ENCODE results near the gene LYPD3.
"Not testable (repeated sequence)": the region's sequence is repeated elsewhere in the genome, so short reads cannot be mapped to it uniquely, and the experiment has no call there.

LYPD3 gene

DNA sequence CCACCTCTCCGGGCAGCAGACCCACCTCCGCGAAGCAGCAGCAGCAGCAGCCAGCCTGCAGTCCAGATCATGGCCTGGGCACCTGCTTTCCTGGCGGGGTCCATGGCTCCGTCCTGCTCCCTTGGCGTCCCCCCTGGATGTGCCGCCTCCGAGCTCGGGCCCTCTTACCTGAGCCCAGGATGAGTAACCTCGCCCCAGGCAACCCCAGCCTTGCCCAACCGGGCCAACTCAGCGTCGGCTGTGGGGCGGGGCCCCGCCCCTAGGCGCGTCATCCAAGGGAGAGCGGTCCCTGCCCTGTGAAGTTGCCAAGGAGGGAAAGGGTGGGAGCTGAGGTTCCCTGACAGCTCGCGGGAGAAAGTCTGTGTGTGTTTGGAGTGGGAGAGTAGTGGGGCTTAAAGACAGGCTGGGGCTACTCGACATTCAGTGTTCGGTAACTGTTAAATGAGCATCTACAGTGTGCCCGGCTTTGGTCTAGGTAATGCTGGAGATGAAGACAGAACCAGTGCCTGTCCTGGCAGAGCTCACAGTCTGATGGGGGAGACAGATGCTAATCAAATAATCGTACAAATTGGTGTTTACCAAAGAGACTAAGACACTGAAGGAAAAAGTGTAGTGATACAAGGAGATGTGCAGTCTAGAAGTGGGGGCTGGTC is at the start of gene LYPD3:
TSS of gene LYPD3 (minus strand) at position 141 of the 653 bp plus-strand sequence. CDS start at position 104, 37 bp downstream.
- Histone ChIP-seq H3K27ac (ENCODE audit: low read length) (peak within 1 kb of the TSS; percentile 87), H3K27me3 (ENCODE audit: control insufficient read depth in 1 of 2, insufficient read depth in 2 of 2, low read length in 2 of 2) (no peaks in the 10 kb centered on the region), H3K36me3 (ENCODE audit: control insufficient read depth in 2 of 2, insufficient read depth in 2 of 2, low read length in 2 of 2) (no peaks in the 10 kb centered on the region), H3K9ac (ENCODE audit: low read length in 2 of 2) (peak within 1 kb of the TSS in 1 of 2 donors; percentile 79), H3K4me1 (ENCODE audit: control insufficient read depth, insufficient read depth, low read length) (peaks cover 16% of the 10 kb centered on the region), H3K4me3 (ENCODE audit: low read length in 2 of 2) (peak within 1 kb of the TSS; percentile 92 to 94), H3K9me3 (ENCODE audit: control insufficient read depth in 2 of 2, low read length in 2 of 2) (no peaks in the 10 kb centered on the region)

DNA sequence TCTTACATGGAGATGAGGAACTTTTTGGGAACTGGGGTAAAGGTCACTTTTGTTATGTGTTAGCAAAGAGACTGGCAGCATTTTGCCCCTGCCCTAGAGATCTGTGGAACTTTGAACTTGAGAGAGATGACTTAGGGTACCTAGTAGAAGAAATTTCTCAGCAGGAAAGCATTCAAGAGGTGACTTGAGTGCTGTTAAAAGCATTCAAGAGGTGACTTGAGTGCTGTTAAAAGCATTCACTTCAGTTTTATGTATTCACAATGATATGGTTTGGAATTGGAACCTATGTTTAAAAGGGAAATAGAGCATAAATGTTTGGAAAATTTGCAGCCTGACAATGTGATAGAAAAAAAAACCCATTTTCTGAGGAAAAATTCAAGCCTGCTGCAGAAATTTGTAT is 47.0 kb upstream of the LYPD3 start:
- H3K9me3 ChIP-seq (ENCODE audit: control insufficient read depth in 2 of 2, low read length in 2 of 2); H3K27me3 ChIP-seq (ENCODE audit: control insufficient read depth in 1 of 2, insufficient read depth in 2 of 2, low read length in 2 of 2); H3K4me1 ChIP-seq (ENCODE audit: control insufficient read depth, insufficient read depth, low read length); H3K9ac ChIP-seq (ENCODE audit: low read length in 2 of 2); H3K27ac ChIP-seq (ENCODE audit: low read length); H3K4me3 ChIP-seq (ENCODE audit: low read length in 2 of 2): not testable (repeated sequence)
- H3K36me3 ChIP-seq (ENCODE audit: control insufficient read depth in 2 of 2, insufficient read depth in 2 of 2, low read length in 2 of 2) = peaks cover 11 to 15% of the 10 kb centered on the region in 2 donors

DNA sequence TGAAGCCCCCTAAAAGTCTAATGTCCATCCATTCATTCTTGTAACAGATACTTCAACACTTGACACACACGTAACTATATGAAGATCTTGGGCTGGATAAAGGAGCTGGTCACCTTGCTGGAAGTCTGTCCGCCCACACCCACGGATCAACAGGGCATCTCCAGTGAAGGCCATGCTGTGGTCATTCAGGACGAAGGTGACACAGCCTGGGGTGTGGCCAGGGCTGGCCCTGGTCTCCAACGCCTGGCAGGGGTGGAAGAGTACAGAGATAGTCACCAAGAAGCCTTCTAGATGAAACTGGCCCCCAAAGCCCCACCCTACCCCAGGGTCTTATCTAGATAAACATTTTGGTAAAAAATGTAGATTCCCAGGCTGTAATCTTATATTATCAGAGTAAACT is 45.9 kb upstream of the LYPD3 start:
- no peak overlapping the region for H3K4me3 ChIP-seq (ENCODE audit: low read length in 2 of 2)
- peaks cover 11 to 15% of the 10 kb centered on the region in 2 donors for H3K36me3 ChIP-seq (ENCODE audit: control insufficient read depth in 2 of 2, insufficient read depth in 2 of 2, low read length in 2 of 2)
- no peaks in the 10 kb centered on the region for H3K27me3 ChIP-seq (ENCODE audit: control insufficient read depth in 1 of 2, insufficient read depth in 2 of 2, low read length in 2 of 2)
- no peak overlapping the region for H3K27ac ChIP-seq (ENCODE audit: low read length)
- no peak overlapping the region for H3K9ac ChIP-seq (ENCODE audit: low read length in 2 of 2)
- no peaks in the 10 kb centered on the region for H3K9me3 ChIP-seq (ENCODE audit: control insufficient read depth in 2 of 2, low read length in 2 of 2)
- no peaks in the 10 kb centered on the region for H3K4me1 ChIP-seq (ENCODE audit: control insufficient read depth, insufficient read depth, low read length)

DNA sequence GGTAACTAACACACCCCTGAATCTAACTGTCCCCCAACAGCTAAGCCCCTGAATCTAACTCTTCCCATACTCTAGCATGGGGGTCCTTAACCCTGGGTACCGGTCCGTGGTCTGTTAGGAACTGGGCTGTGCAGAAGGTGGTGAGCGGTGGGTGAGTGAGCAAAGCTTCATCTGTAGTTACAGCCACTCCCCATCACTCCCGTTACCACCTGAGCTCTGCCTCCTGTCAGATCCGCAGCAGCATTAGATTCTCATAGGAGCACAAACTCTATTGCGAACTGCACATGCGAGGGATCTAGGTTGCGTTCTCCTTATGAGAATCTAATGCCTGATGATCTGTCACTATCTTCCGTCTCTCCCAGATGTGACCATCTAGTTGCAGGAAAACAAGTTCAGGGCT is 45.3 kb upstream of the LYPD3 start:
- no peak overlapping the region for H3K27ac ChIP-seq (ENCODE audit: low read length)
- peaks cover 11 to 15% of the 10 kb centered on the region in 2 donors for H3K36me3 ChIP-seq (ENCODE audit: control insufficient read depth in 2 of 2, insufficient read depth in 2 of 2, low read length in 2 of 2)
- no peaks in the 10 kb centered on the region for H3K27me3 ChIP-seq (ENCODE audit: control insufficient read depth in 1 of 2, insufficient read depth in 2 of 2, low read length in 2 of 2)
- H3K4me1 ChIP-seq (ENCODE audit: control insufficient read depth, insufficient read depth, low read length) = no peaks in the 10 kb centered on the region
- no peaks in the 10 kb centered on the region for H3K9me3 ChIP-seq (ENCODE audit: control insufficient read depth in 2 of 2, low read length in 2 of 2)
- H3K9ac ChIP-seq (ENCODE audit: low read length in 2 of 2) = no peak overlapping the region
- H3K4me3 ChIP-seq (ENCODE audit: low read length in 2 of 2) = no peak overlapping the region

DNA sequence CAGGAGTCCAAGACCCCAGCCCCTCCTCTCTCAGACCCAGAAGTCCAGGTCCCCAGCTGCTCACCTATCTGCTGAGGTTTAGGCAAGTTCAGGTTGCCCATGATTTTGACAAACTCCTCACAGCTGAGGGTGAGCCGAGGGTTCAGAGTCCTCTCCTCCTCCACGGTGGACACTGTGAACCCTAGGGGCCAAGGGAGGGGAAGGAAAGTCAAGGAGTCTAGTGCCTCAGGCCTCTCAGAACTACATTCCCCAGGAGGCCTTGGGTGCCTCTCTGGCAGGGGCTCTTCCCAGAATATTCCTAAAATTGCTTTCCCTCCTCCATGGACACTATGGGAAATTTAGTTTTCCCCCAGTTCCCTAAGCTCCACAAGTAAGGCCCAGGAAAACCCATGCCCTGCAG is 42.5 kb upstream of the LYPD3 start:
- no peaks in the 10 kb centered on the region for H3K9me3 ChIP-seq (ENCODE audit: control insufficient read depth in 2 of 2, low read length in 2 of 2)
- H3K4me1 ChIP-seq (ENCODE audit: control insufficient read depth, insufficient read depth, low read length) = peaks cover 14% of the 10 kb centered on the region
- H3K36me3 ChIP-seq (ENCODE audit: control insufficient read depth in 2 of 2, insufficient read depth in 2 of 2, low read length in 2 of 2) = peaks cover 11 to 15% of the 10 kb centered on the region in 2 donors
- no peak overlapping the region for H3K9ac ChIP-seq (ENCODE audit: low read length in 2 of 2)
- no peaks in the 10 kb centered on the region for H3K27me3 ChIP-seq (ENCODE audit: control insufficient read depth in 1 of 2, insufficient read depth in 2 of 2, low read length in 2 of 2)
- no peak overlapping the region for H3K4me3 ChIP-seq (ENCODE audit: low read length in 2 of 2)
- no peak overlapping the region for H3K27ac ChIP-seq (ENCODE audit: low read length)

DNA sequence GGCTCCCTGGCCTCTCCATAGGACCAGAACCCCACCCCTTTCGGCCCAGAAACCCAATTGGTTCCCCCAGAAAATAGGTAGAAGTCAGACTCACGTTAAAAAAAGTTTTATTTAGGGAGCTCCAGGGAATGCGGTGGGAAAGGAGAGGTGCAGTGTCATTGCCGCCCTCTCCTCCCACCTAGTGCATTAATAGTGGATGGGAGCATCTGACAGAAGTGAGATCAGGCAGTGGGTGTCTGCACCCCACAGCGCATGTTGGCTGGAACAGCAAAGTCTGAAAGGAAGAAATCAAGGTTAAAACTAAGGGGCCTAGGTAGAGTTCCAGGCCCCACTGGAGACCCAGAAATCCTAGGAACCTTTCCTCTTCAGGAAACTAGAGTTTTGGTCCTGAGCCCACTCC is 41.2 kb upstream of the LYPD3 start:
- H3K27ac ChIP-seq (ENCODE audit: low read length) = no peak overlapping the region
- H3K36me3 ChIP-seq (ENCODE audit: control insufficient read depth in 2 of 2, insufficient read depth in 2 of 2, low read length in 2 of 2) = peaks cover 11 to 15% of the 10 kb centered on the region in 2 donors
- no peaks in the 10 kb centered on the region for H3K9me3 ChIP-seq (ENCODE audit: control insufficient read depth in 2 of 2, low read length in 2 of 2)
- H3K9ac ChIP-seq (ENCODE audit: low read length in 2 of 2) = no peak overlapping the region
- no peaks in the 10 kb centered on the region for H3K27me3 ChIP-seq (ENCODE audit: control insufficient read depth in 1 of 2, insufficient read depth in 2 of 2, low read length in 2 of 2)
- peaks cover 22% of the 10 kb centered on the region for H3K4me1 ChIP-seq (ENCODE audit: control insufficient read depth, insufficient read depth, low read length)
- no peak overlapping the region for H3K4me3 ChIP-seq (ENCODE audit: low read length in 2 of 2)

DNA sequence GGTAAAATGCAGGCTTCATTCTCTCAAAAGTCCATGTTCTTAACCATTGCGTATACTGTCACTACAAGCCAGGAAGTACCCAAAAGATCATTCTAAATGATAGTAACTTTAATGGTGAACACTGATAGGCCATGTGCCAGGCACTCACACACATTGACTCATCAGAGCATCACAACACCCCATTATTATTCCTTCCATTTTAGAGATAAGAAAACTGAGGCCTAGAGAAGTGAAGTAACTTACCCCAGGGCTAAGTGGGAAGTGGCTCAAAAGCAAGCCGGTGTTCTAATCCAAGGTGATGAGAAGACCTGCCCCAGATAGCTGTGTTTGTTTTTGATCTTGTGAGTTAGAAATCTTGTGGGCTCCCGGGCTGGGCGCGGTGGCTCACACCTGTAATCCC is 40.5 kb upstream of the LYPD3 start:
- Histone ChIP-seq H3K4me1 (ENCODE audit: control insufficient read depth, insufficient read depth, low read length) (peaks cover 22% of the 10 kb centered on the region), H3K36me3 (ENCODE audit: control insufficient read depth in 2 of 2, insufficient read depth in 2 of 2, low read length in 2 of 2) (peaks cover 8 to 15% of the 10 kb centered on the region in 2 donors), H3K9me3 (ENCODE audit: control insufficient read depth in 2 of 2, low read length in 2 of 2) (no peaks in the 10 kb centered on the region), H3K27me3 (ENCODE audit: control insufficient read depth in 1 of 2, insufficient read depth in 2 of 2, low read length in 2 of 2) (no peaks in the 10 kb centered on the region), H3K9ac (ENCODE audit: low read length in 2 of 2) (no peak overlapping the region), H3K27ac (ENCODE audit: low read length) (no peak overlapping the region), H3K4me3 (ENCODE audit: low read length in 2 of 2) (no peak overlapping the region)

DNA sequence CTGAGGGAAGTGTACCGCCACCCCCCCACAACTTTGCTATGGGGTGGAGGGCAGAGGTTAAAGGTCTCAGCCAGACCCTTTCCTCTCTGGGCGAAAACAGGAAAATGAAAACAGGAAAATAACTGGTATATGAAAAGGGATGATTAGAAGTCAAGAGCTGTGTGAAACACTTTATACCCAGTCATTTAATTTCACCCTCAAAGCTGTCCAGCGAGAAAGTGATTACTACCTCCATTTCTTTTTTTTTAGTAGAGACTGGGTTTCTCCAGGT is 39.7 kb upstream of the LYPD3 start:
- Histone ChIP-seq H3K27me3 (ENCODE audit: control insufficient read depth in 1 of 2, insufficient read depth in 2 of 2, low read length in 2 of 2) (no peaks in the 10 kb centered on the region), H3K4me3 (ENCODE audit: low read length in 2 of 2) (peak overlapping the region in 1 of 2 donors; percentile 89), H3K9ac (ENCODE audit: low read length in 2 of 2) (peak overlapping the region in 1 of 2 donors; percentile 76), H3K4me1 (ENCODE audit: control insufficient read depth, insufficient read depth, low read length) (peaks cover 22% of the 10 kb centered on the region), H3K9me3 (ENCODE audit: control insufficient read depth in 2 of 2, low read length in 2 of 2) (no peaks in the 10 kb centered on the region), H3K36me3 (ENCODE audit: control insufficient read depth in 2 of 2, insufficient read depth in 2 of 2, low read length in 2 of 2) (peaks cover 8 to 11% of the 10 kb centered on the region in 2 donors), H3K27ac (ENCODE audit: low read length) (peak overlapping the region; percentile 93)

DNA sequence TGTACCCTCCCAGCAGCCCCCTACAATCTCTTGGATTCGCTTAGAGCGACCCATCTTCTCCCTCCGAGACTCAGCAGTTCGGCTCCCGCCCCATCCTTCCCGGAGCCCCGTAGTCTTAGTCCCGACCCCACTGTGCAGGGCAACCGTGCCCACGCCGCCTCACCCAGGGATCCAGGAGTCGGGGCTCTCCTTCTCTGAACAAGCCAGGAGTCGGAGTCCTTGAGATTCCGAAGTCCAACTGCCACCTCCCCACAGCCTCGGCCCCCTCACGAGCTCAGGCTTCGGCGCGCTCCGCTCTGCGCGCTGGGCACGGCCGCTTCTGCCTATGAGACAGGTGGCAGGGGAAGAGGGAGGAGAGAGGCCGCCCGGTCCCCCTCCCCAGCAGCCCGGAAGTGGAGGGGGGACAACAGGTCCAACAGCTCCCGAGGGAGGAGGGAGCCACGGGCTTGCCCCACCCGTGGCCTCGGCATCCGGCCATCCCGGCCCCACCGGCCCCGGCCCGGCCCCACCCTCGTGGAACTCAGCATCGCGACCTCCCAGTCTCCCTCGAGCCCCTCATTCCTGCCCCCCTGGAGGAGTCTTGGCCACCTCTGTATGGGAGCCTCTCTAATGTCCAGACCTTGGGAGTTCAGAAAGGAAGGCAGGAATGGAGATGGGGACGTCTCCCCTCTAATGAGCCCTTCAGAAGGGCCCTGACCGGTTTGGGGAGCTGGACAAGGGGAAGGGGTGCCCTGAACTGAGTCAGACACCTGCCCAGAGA is 39.2 kb upstream of the LYPD3 start, which contains the start of gene PHLDB3:
TSS of gene PHLDB3 (minus strand) at position 321 of the 760 bp plus-strand sequence. CDS start 628 bp downstream, outside the sequence.
- Histone ChIP-seq H3K9ac (ENCODE audit: low read length in 2 of 2) (peak within 1 kb of the TSS; percentile 92), H3K9me3 (ENCODE audit: control insufficient read depth in 2 of 2, low read length in 2 of 2) (no peaks in the 10 kb centered on the region), H3K36me3 (ENCODE audit: control insufficient read depth in 2 of 2, insufficient read depth in 2 of 2, low read length in 2 of 2) (peaks cover 6 to 8% of the 10 kb centered on the region in 2 donors), H3K27ac (ENCODE audit: low read length) (peak within 1 kb of the TSS; percentile 93), H3K4me1 (ENCODE audit: control insufficient read depth, insufficient read depth, low read length) (peaks cover 22% of the 10 kb centered on the region), H3K27me3 (ENCODE audit: control insufficient read depth in 1 of 2, insufficient read depth in 2 of 2, low read length in 2 of 2) (no peaks in the 10 kb centered on the region), H3K4me3 (ENCODE audit: low read length in 2 of 2) (peak within 1 kb of the TSS; percentile 89 to 90)

DNA sequence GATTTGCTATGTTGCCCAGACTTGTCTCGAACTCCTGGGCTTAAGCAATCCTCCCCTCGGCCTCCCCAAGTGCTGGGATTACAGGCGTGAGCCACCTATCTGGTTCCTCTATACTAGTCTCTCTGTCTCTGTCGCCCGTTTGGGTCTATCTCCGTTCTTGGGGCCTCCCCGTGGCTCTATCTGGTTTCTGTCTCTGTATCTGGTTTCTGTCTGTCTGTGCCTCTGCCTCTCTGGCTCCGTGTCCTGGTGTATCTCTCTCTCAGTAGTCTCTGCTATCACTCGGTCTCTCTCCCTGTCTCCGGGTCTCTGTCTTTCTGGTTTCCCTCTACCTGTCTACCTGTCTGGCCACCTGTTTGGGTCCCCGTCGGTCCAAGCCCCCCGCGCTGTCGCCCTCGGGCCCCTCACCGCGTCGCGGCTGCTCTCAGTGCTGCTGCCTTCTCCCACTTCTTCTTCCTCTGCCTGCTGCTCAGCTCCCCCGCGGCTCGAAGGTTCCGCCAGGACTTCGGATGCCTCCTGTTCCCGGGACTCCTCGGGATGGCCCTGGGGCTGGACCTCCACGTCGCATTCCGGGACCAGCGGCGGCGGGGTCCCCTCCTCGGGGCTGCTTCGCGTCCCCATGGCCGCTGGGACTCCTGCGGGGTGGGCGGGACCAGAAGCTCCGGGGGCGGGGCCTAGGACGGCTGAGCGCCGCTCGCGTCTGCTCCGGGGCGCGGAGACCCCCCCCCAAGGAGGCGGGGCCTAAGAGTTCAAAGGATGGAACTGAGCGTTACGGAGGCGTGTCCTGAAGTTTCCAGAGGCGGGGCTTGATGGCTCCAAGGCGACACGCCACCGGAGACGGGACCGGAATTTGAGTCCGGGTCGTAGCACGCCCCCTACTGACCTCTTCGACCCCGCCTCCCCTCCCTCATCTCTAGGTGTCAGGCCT is 38.4 kb upstream of the LYPD3 start:
- peak overlapping the region; percentile 92 for H3K9ac ChIP-seq (ENCODE audit: low read length in 2 of 2)
- H3K4me1 ChIP-seq (ENCODE audit: control insufficient read depth, insufficient read depth, low read length) = peaks cover 22% of the 10 kb centered on the region
- peak overlapping the region; percentile 89 to 90 for H3K4me3 ChIP-seq (ENCODE audit: low read length in 2 of 2)
- H3K9me3 ChIP-seq (ENCODE audit: control insufficient read depth in 2 of 2, low read length in 2 of 2) = no peaks in the 10 kb centered on the region
- H3K27me3 ChIP-seq (ENCODE audit: control insufficient read depth in 1 of 2, insufficient read depth in 2 of 2, low read length in 2 of 2) = no peaks in the 10 kb centered on the region
- peak overlapping the region; percentile 93 for H3K27ac ChIP-seq (ENCODE audit: low read length)
- peaks cover 4 to 5% of the 10 kb centered on the region in 2 donors for H3K36me3 ChIP-seq (ENCODE audit: control insufficient read depth in 2 of 2, insufficient read depth in 2 of 2, low read length in 2 of 2)
